ENCODE results near the gene DBF4B.
"Not testable (repeated sequence)": the region's sequence is repeated elsewhere in the genome, so short reads cannot be mapped to it uniquely, and the experiment has no call there.

Gene DBF4B, protein sequence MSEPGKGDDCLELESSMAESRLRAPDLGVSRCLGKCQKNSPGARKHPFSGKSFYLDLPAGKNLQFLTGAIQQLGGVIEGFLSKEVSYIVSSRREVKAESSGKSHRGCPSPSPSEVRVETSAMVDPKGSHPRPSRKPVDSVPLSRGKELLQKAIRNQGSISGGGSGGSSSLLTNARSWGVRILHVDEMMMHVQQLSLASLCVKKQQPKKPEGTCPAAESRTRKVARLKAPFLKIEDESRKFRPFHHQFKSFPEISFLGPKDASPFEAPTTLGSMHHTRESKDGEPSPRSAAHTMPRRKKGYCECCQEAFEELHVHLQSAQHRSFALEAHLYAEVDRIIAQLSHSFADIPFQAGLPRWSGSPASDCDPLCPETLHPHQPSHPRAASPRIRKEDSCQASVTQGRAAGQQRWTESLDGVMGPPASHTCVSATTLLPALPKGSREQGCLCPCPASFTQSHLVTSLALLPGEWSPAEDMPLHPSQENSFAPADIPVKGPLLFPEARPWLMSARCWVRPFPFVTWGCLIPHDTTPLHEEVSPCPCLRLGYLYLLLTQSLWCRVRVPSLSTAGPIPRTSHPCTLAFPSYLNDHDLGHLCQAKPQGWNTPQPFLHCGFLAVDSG

GRCh38 chr17:44708401-44709263, at the start of gene DBF4B:
TSS of gene DBF4B (plus strand) at chr17:44708665. CDS start at chr17:44708821, 156 bp downstream.
- peak; percentile 48 for DNase-seq (ENCODE audit: low read depth)

GRCh38 chr17:44661835-44662234, 46.6 kb upstream of the DBF4B start:
- DNase-seq (ENCODE audit: low read depth), result no peak

- no peak for DNase-seq (ENCODE audit: low read depth)
Observed at GRCh38 chr17:44663095-44663494, 45.4 kb upstream of the DBF4B start.

DNA sequence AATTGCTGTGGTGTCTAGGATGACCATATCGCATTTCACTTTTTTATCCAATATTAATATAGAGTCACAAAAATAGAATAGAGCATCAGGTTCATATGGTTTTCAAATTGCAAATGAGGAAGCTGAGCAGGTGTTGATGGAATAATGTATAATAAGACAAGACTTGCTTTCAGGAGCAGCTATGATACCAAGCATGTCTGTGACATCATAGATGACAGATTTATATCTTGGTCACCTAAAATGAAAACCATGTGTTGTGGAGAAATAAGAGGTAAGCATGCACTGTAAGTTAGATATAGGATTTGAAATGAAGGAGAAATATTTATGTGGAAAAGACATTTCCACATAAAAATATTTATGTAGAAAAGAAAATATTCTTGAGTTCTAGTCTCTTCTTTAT, 43.6 kb upstream of the DBF4B start:
- no peak for DNase-seq (ENCODE audit: low read depth)

GRCh38 chr17:44666006-44666405, 42.5 kb upstream of the DBF4B start:
- no peak for DNase-seq (ENCODE audit: low read depth)

DNA sequence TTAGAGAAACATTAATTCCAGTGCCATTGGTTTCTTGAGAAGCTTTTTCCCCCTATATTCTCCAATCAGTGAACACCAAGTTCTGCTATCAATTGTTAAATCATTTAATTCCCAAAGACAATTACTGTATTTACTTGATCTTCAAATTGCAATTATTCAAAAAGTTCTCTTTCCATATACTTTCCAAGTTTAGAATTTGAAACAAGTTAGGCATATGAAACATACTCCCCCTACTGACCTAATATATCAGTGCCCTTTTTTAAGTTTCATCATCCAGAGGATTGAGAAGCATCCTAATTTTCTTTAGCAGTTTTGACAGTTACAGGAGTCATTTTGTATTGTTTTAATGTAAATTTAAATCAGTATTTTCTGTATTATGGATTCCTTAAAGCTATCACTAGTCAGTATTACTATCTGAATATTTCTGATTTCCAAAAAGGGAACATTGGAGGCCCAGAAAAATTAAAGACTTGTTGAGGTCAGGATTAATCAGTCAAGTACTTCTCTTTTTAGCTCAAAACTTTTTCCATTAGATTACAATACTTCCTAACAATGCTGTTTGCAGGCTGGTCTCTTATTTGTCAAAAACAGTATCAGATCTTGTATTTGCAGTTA, 35.9 kb upstream of the DBF4B start:
- no peak for DNase-seq (ENCODE audit: low read depth)

GRCh38 chr17:44673893-44674292, 34.6 kb upstream of the DBF4B start:
- DNase-seq (ENCODE audit: low read depth), result no peak

- DNase-seq (ENCODE audit: low read depth), result no peak
Observed at GRCh38 chr17:44677136-44677535, 31.3 kb upstream of the DBF4B start.

DNA sequence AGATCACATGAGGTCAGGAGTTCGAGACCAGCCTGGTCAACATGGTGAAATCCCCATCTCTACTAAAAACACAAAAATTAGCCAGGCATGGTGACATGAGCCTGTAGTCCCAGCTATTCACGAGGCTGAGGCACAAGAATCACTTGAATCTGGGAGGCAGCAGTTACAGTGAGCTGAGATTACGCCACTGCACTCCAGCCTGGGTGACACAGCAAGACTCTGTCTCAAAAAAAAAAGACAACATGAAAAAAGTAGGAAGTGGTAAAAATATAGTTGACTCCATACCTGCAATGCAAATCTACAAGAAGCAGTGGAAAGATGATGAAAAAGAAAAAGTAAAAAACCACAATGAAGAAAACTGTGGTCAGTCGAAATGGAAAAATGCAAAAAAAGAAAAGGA, 25.2 kb upstream of the DBF4B start:
- DNase-seq (ENCODE audit: low read depth), result not testable (repeated sequence)

GRCh38 chr17:44687756-44688155, 20.7 kb upstream of the DBF4B start:
- DNase-seq (ENCODE audit: low read depth), result no peak

GRCh38 chr17:44688200-44688599, 20.3 kb upstream of the DBF4B start:
- no peak for DNase-seq (ENCODE audit: low read depth)

GRCh38 chr17:44688675-44689476, 19.6 kb upstream of the DBF4B start:
- DNase-seq (ENCODE audit: low read depth), result no peak

DNA sequence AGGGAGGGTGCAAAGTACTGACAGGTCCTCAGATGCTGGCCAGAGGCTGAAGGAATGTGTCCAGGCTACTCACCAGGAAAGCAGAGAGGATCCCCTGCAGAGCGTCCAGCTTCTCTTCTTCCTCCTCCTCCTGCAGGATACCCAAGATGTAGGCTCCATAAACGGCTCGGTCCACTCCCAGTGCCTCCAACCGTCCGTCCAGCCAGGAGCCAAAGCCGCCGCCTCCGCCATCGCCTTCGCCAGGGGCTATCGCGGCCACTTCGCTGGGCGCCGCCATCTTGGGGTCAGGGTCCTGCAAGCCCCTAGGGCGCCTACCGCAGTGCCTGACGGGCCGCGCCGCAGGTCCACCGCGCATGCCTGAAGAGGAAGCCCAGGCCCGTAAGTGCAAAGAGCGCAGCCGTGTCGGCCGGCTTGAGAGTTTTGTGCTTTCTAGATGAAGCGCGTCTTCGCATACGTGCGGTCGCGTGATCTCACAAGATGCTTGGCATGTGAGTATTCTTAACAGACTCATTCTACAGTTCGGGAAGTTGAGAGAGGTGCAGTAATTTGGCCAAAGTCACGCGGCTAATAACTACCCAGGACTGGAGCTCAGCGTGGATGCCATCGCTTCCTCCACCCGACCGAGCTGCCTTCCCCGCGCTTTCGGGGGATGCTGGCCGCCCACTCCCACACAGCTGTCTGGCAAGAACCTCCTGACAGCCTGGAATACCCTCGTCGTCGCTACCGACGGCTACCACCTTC, 18.8 kb upstream of the DBF4B start, which contains the start of gene CCDC43:
TSS of gene CCDC43 (minus strand) at position 300 of the 741 bp plus-strand sequence. CDS start at position 277, 23 bp downstream.
- peak; percentile 77 for DNase-seq (ENCODE audit: low read depth)

- not testable (repeated sequence) for DNase-seq (ENCODE audit: low read depth)
Observed at GRCh38 chr17:44690746-44691306, 17.6 kb upstream of the DBF4B start.

DNA sequence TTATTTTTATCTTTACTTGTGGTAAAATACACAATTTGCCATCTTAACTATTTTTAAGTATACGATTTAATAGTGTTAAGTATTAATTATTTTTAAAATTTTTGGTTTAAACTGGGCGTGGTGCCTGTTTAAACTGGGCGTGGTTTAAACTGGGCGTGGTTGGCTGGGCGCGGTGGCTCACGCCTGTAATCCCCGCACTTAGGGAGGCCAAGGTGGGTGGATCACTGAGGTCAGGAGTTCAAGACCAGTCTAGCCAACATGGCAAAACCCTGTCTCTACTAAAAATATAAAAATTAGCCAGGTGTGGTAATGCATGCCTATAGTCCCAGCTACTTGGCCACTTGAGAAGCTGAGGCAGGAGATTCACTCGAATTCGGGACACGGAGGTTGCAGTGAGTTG, 14.9 kb upstream of the DBF4B start:
- DNase-seq (ENCODE audit: low read depth), result no peak

DNA sequence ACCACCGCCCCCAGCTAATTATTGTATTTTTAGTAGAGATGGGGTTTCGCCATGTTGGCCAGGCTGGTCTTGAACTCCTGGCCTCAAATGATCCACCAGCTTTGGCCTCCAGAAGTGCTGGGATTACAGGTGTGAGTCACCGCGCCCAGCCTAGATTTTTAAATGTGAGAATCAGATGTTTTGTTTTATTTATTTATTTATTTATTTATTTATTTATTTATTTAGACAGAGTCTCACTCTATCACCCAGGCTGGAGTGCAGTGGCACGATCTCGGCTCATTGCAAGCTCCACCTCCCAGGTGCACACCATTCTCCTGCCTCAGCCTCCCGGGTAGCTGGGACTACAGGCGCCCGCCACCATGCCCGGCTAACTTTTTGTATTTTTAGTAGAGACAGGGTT, 8.2 kb upstream of the DBF4B start:
- not testable (repeated sequence) for DNase-seq (ENCODE audit: low read depth)

- DNase-seq (ENCODE audit: low read depth), result no peak
Observed at GRCh38 chr17:44707755-44708400, 587 bp upstream of the DBF4B start.

DNA sequence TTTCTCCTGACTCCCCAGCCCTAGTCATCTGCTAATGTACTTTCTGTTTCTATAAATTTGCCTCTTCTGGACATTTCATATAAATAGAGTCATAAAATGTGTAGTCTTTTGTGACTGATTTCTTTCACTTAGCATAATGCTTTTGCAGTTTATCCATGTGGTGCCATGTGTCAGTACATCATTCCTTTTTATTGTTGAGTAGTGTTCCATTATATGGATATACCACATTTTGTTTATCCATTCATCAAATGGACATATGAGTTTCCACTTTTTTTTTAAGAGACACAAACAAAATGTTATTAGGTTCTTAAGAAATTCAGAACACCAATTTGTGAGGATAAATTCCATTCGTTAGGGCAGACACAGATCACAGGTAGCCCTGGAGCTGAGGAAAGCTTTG, 11.0 kb downstream of the DBF4B start:
- DNase-seq (ENCODE audit: low read depth), result no peak

GRCh38 chr17:44722254-44722653, 13.8 kb downstream of the DBF4B start:
- no peak for DNase-seq (ENCODE audit: low read depth)

- not testable (repeated sequence) for DNase-seq (ENCODE audit: low read depth)
Observed at GRCh38 chr17:44726121-44726520, 17.7 kb downstream of the DBF4B start.
